Smooth muscle cell (in vitro differentiated cells): ENCODE measurements around the gene CDH13. TPM values are rescaled to one million over a fixed set of nuclear protein-coding genes. Genes with fewer than 3 reads are reported as not detected.

Source experiments
- DNase-seq: peaks from one replicate; lab custom pipeline; 2025; ENCODE audit not compliant: unreplicated experiment; lab: John Stamatoyannopoulos, UW
- H2AFZ ChIP-seq: fragments of 200-600 bp; sonication (generic); 2 replicates; pipeline ENCODE4 v1.6.0; 2016; ENCODE audit warnings: antibody characterized with exemption, low read depth, mild to moderate bottlenecking
- H3F3A ChIP-seq: fragments of 200-600 bp; sonication (generic); 2 replicates; pipeline ENCODE4 v1.6.0; 2017; ENCODE audit warnings: antibody characterized with exemption, low read depth
- H3K27ac ChIP-seq: fragments of 200-600 bp; sonication (generic); 2 replicates; pipeline ENCODE4 v1.5.1; 2016; ENCODE audit warnings: low read depth, mild to moderate bottlenecking
- H3K27me3 ChIP-seq: fragments of 200-600 bp; sonication (generic); 2 replicates; pipeline ENCODE4 v1.6.1; 2016; ENCODE audit warnings: low read depth, mild to moderate bottlenecking
- H3K36me3 ChIP-seq: fragments of 200-600 bp; sonication (generic); 2 replicates; pipeline ENCODE4 v1.5.1; 2016; ENCODE audit warnings: low read depth
- H3K4me1 ChIP-seq: fragments of 200-600 bp; sonication (generic); 2 replicates; pipeline ENCODE4 v1.5.1; 2016; ENCODE audit warnings: low read depth
- H3K4me2 ChIP-seq: fragments of 200-600 bp; sonication (generic); 2 replicates; pipeline ENCODE4 v1.6.0; 2016; ENCODE audit warnings: mild to moderate bottlenecking
- H3K4me3 ChIP-seq: fragments of 200-600 bp; sonication (generic); 2 replicates; pipeline ENCODE4 v1.5.1; 2016; ENCODE audit warnings: mild to moderate bottlenecking
- H3K79me2 ChIP-seq: fragments of 200-600 bp; sonication (generic); 2 replicates; pipeline ENCODE4 v1.6.0; 2016; ENCODE audit warnings: low read depth, mild to moderate bottlenecking
- H3K9ac ChIP-seq: fragments of 200-600 bp; sonication (generic); 2 replicates; pipeline ENCODE4 v1.6.0; 2016; ENCODE audit warnings: low read depth
- H3K9me3 ChIP-seq: fragments of 200-600 bp; sonication (generic); replicated peaks from 2 replicates; pipeline ENCODE4 v1.5.1; 2016; ENCODE audit warnings: low read depth
- H4K20me1 ChIP-seq: fragments of 200-600 bp; sonication (generic); 2 replicates; pipeline ENCODE4 v1.6.0; 2016; ENCODE audit warnings: low read depth
- WGBS: methylation state at CpG from one replicate; pipeline ENCODE4 v1.1.7; 2016; ENCODE audit warnings: low lambda C conversion rate; 5-methylcytosine and 5-hydroxymethylcytosine counted together
- polyA plus RNA-seq: library from polyadenylated mRNA; unstranded; fragments of >200 nt; fragmentation: Nextera tagmentation; extraction: Ambion mirVana; gene quantifications from 2 replicates; pipeline ENCODE4 v1.2.1, GENCODE V29; 2016
- total RNA-seq: library from RNA; depleted of rRNA; stranded (reverse); fragments of >200 nt; gene quantifications from 2 replicates; pipeline ENCODE4 v1.2.3, GENCODE V29; 2014
- TF ChIP-seq, protein P1 (sequence below): fragments of 200-600 bp; sonication (generic); IDR thresholded peaks from 2 replicates; pipeline ENCODE4 v1.5.1; 2017; ENCODE audit warnings: borderline replicate concordance, mild to moderate bottlenecking, antibody characterized with exemption; ENCODE audit not compliant: insufficient read depth, poor library complexity, severe bottlenecking

CDH13 gene
- total and polyA plus RNA-seq, 2 experiments from 2014 or later: 12.1 to 32.2 TPM

DNA sequence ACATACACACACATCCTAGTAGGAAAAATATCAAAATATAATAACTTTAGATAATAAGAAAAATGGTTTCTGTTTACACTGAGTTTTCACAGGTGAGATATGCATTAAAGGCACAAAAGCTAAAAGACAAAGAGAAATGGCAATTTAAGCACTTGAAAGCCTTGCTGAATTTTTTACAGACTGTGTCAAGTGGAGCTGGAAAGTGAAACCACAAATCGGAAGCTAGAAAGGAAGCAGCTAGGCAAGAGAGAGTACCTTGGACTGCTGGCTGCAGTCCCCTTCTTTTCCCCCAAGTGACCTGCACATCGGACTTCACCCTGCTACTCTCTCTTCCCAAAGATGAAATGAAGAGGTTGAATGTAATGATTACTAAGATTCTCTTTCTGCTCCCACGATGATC lies 135.1 kb downstream of the CDH13 start:
- Histone ChIP-seq H2AFZ (no peak overlapping the region), H3F3A (no peaks in the 10 kb centered on the region), H3K4me2 (no peak overlapping the region), H3K4me3 (no peak overlapping the region), H3K9me3 (no peaks in the 10 kb centered on the region), H3K36me3 (no peaks in the 10 kb centered on the region), H3K79me2 (no peaks in the 10 kb centered on the region), H3K4me1 (no peaks in the 10 kb centered on the region), H4K20me1 (no peaks in the 10 kb centered on the region), H3K27ac (no peak overlapping the region), H3K9ac (no peak overlapping the region), H3K27me3 (peaks cover 4% of the 10 kb centered on the region)
- no peak for DNase-seq
- TF ChIP-seq, protein P1, sequence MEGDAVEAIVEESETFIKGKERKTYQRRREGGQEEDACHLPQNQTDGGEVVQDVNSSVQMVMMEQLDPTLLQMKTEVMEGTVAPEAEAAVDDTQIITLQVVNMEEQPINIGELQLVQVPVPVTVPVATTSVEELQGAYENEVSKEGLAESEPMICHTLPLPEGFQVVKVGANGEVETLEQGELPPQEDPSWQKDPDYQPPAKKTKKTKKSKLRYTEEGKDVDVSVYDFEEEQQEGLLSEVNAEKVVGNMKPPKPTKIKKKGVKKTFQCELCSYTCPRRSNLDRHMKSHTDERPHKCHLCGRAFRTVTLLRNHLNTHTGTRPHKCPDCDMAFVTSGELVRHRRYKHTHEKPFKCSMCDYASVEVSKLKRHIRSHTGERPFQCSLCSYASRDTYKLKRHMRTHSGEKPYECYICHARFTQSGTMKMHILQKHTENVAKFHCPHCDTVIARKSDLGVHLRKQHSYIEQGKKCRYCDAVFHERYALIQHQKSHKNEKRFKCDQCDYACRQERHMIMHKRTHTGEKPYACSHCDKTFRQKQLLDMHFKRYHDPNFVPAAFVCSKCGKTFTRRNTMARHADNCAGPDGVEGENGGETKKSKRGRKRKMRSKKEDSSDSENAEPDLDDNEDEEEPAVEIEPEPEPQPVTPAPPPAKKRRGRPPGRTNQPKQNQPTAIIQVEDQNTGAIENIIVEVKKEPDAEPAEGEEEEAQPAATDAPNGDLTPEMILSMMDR: no peak
- 93% methylated on average over 3 of the region's 3 CpGs for WGBS

- H3K4me3 ChIP-seq: no peak overlapping the region
- TF ChIP-seq, protein P1: no peak
- no peaks in the 10 kb centered on the region for H3K4me1 ChIP-seq
- H3K9me3 ChIP-seq: no peaks in the 10 kb centered on the region
- no peaks in the 10 kb centered on the region for H3K36me3 ChIP-seq
- H3F3A ChIP-seq: no peaks in the 10 kb centered on the region
- H3K27ac ChIP-seq: no peak overlapping the region
- no peak overlapping the region for H3K9ac ChIP-seq
- H3K79me2 ChIP-seq: no peaks in the 10 kb centered on the region
- no peak for DNase-seq
- no peaks in the 10 kb centered on the region for H4K20me1 ChIP-seq
- peaks cover 11% of the 10 kb centered on the region for H3K27me3 ChIP-seq
- 92% methylated on average over 2 of the region's 2 CpGs for WGBS
- no peak overlapping the region for H3K4me2 ChIP-seq
- H2AFZ ChIP-seq: no peak overlapping the region
Measured at GRCh38 chr16:82763371-82763770, 136.6 kb downstream of the CDH13 start.

DNA sequence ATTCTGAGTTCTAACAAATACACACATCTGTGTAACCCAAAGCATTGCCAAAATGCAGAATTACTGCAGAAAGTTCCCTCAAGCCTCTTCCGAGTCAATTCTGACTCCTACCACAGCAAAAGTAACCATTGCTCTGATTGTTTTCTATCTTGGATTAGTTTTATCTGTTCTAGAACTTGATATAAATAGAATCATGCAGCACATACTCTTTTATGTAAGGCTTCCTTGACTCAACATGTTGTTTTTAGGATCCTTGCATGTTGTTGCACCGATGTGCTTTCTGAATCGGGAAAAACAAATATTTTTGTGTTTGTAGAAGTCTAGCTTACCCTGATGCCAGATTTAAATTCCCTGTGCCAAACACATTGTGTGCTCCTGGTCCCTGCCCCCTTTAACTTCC lies 140.4 kb downstream of the CDH13 start:
- Histone ChIP-seq H3F3A (no peaks in the 10 kb centered on the region), H2AFZ (no peak overlapping the region), H3K4me1 (no peaks in the 10 kb centered on the region), H3K9ac (no peak overlapping the region), H3K9me3 (no peaks in the 10 kb centered on the region), H3K79me2 (no peaks in the 10 kb centered on the region), H4K20me1 (no peaks in the 10 kb centered on the region), H3K27me3 (peaks cover 11% of the 10 kb centered on the region), H3K36me3 (no peaks in the 10 kb centered on the region), H3K4me3 (no peak overlapping the region), H3K27ac (no peak overlapping the region), H3K4me2 (no peak overlapping the region)
- DNase-seq: no peak
- 91% methylated on average over 3 of the region's 3 CpGs for WGBS
- TF ChIP-seq, protein P1: no peak

DNA sequence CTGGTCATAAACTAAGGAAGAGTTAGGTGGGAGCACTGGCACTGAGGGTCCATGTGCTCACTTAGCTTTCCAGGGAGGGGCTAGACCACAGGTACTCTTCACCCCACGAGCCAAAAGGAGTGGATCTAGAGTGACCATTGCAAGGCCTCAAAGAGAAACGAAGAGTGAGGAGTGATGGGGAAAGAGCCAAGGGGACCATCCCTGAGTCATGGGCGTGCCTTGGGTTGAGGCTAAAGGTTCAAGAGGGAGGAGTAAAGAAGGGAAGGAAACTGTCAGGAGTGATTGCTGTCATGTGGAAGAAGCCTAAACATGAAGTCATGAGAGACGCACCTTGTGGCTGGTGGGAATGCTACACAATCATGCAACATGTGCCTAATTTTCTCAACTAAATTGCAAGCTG lies 141.0 kb downstream of the CDH13 start:
- H3K4me2 ChIP-seq: no peak overlapping the region
- H3K79me2 ChIP-seq: no peaks in the 10 kb centered on the region
- no peak for DNase-seq
- 94% methylated on average over 4 of the region's 4 CpGs for WGBS
- H3F3A ChIP-seq: no peaks in the 10 kb centered on the region
- H3K36me3 ChIP-seq: no peaks in the 10 kb centered on the region
- no peaks in the 10 kb centered on the region for H3K4me1 ChIP-seq
- peaks cover 11% of the 10 kb centered on the region for H3K27me3 ChIP-seq
- H3K9me3 ChIP-seq: no peaks in the 10 kb centered on the region
- H3K4me3 ChIP-seq: no peak overlapping the region
- TF ChIP-seq, protein P1: no peak
- H3K9ac ChIP-seq: no peak overlapping the region
- no peak overlapping the region for H2AFZ ChIP-seq
- H4K20me1 ChIP-seq: no peaks in the 10 kb centered on the region
- H3K27ac ChIP-seq: no peak overlapping the region
